ENCODE results near the gene CYP19A1. TPM values are rescaled to one million over a fixed set of nuclear protein-coding genes. Genes with fewer than 3 reads are reported as not detected.
A peak's percentile ranks its signal among the peaks of the same experiment; 100 is the strongest.

Gene CYP19A1
- total and polyA plus RNA-seq, 7 donors = 0.10 to 4.7 (median 0.22) TPM

- intact Hi-C loops (cut with DNase I) = no loop called here
These were observed 137.6 kb downstream of the CYP19A1 start for GRCh38 chr15:51200792-51201191.

GRCh38 chr15:51199541-51199940 is 138.9 kb downstream of the CYP19A1 start:
- Histone ChIP-seq H3K4me3 (no peak overlapping the region), H3K27ac (no peak overlapping the region), H3K9me3 (no peaks in the 10 kb centered on the region), H3K36me3 (ENCODE audit: insufficient read depth in 1 of 2, low read depth in 1 of 2) (no peaks in the 10 kb centered on the region), H3K4me1 (no peaks in the 10 kb centered on the region), H3K27me3 (ENCODE audit: insufficient read depth in 3 of 3, low read length in 2 of 3) (peaks cover 0 to 16% (median 0%) of the 10 kb centered on the region in 3 donors)
- intact Hi-C loops (cut with DNase I) = no loop called here
- no peak for TF ChIP-seq CTCF (IDR thresholded peaks at IDR 0.05)
- DNase-seq = no peak
- WGBS, 3 donors = 49 to 57% (median 51%) methylated on average over 6 of the region's 6 CpGs
- no peak for ATAC-seq

More at GRCh38 chr15:51200792-51201191, 137.6 kb downstream of the CYP19A1 start:
- no peaks in the 10 kb centered on the region for H3K9me3 ChIP-seq
- no peak for DNase-seq
- H3K27ac ChIP-seq = no peak overlapping the region
- TF ChIP-seq CTCF (IDR thresholded peaks at IDR 0.05) = no peak
- H3K36me3 ChIP-seq (ENCODE audit: insufficient read depth in 1 of 2, low read depth in 1 of 2) = no peaks in the 10 kb centered on the region
- H3K27me3 ChIP-seq (ENCODE audit: insufficient read depth in 3 of 3, low read length in 2 of 3) = peaks cover 0 to 16% (median 0%) of the 10 kb centered on the region in 3 donors
- H3K4me3 ChIP-seq = no peak overlapping the region
- no peak for ATAC-seq
- WGBS, 3 donors = 45 to 85% (median 66%) methylated on average over 3 of the region's 3 CpGs
- no peaks in the 10 kb centered on the region for H3K4me1 ChIP-seq

GRCh38 chr15:51198701-51199232 is 139.6 kb downstream of the CYP19A1 start:
- 52 to 64% (median 57%) methylated on average over 6 of the region's 6 CpGs for WGBS, 3 donors
- no peaks in the 10 kb centered on the region for H3K9me3 ChIP-seq
- ATAC-seq = peak in 1 of 4 donors; percentile 24
- no peaks in the 10 kb centered on the region for H3K36me3 ChIP-seq (ENCODE audit: insufficient read depth in 1 of 2, low read depth in 1 of 2)
- intact Hi-C loops (cut with DNase I) = no loop called here
- TF ChIP-seq CTCF (IDR thresholded peaks at IDR 0.05) = no peak
- H3K27me3 ChIP-seq (ENCODE audit: insufficient read depth in 3 of 3, low read length in 2 of 3) = peaks cover 0 to 13% (median 0%) of the 10 kb centered on the region in 3 donors
- no peaks in the 10 kb centered on the region for H3K4me1 ChIP-seq
- DNase-seq = no peak
- H3K27ac ChIP-seq = no peak overlapping the region
- H3K4me3 ChIP-seq = no peak overlapping the region

GRCh38 chr15:51195459-51195858 is 142.9 kb downstream of the CYP19A1 start:
- no peak for TF ChIP-seq CTCF (IDR thresholded peaks at IDR 0.05)
- H3K4me1 ChIP-seq = peaks cover 10% of the 10 kb centered on the region
- no peak overlapping the region for H3K4me3 ChIP-seq
- no peaks in the 10 kb centered on the region for H3K36me3 ChIP-seq (ENCODE audit: insufficient read depth in 1 of 2, low read depth in 1 of 2)
- 27 to 54% (median 32%) methylated on average over 3 of the region's 3 CpGs for WGBS, 3 donors
- intact Hi-C loops (cut with DNase I) = no loop called here
- H3K27me3 ChIP-seq (ENCODE audit: insufficient read depth in 3 of 3, low read length in 2 of 3) = peaks cover 0 to 8% (median 0%) of the 10 kb centered on the region in 3 donors
- no peak for DNase-seq
- H3K9me3 ChIP-seq = no peaks in the 10 kb centered on the region
- no peak for ATAC-seq
- H3K27ac ChIP-seq = no peak overlapping the region

- peaks cover 0 to 5% (median 0%) of the 10 kb centered on the region in 3 donors for H3K27me3 ChIP-seq (ENCODE audit: insufficient read depth in 3 of 3, low read length in 2 of 3)
- DNase-seq (no peak), ATAC-seq (no peak)
- H3K9me3 ChIP-seq = no peaks in the 10 kb centered on the region
- no peak overlapping the region for H3K27ac ChIP-seq
- no peak overlapping the region for H3K4me3 ChIP-seq
- no peak for TF ChIP-seq CTCF (IDR thresholded peaks at IDR 0.05)
- peaks cover 18% of the 10 kb centered on the region for H3K4me1 ChIP-seq
- H3K36me3 ChIP-seq (ENCODE audit: insufficient read depth in 1 of 2, low read depth in 1 of 2) = no peaks in the 10 kb centered on the region
- WGBS, 3 donors = 70 to 88% (median 77%) methylated on average over 2 of the region's 2 CpGs
- intact Hi-C loops (cut with DNase I) = loop anchor here in 1 of 2 donors (2.0 kb wide), 1 partner anchor 31 kb away; no protein-coding TSS in a partner anchor
These were observed 144.4 kb downstream of the CYP19A1 start for GRCh38 chr15:51193979-51194378.
